MM.1S (cell line): ENCODE measurements around the gene SAA4.

Experiments
- EZH2 ChIP-seq: fragments of 300-600 bp; sonication (generic); optimal IDR thresholded peaks from 2 replicates; pipeline ENCODE3; 2017; ENCODE audit warnings: low read depth, mild to moderate bottlenecking, antibody characterized with exemption, low read length, mixed read lengths
- EZH2phosphoT487 ChIP-seq: fragments of 300-600 bp; sonication (generic); IDR thresholded peaks from 2 replicates; pipeline ENCODE4 v1.6.1; 2018; ENCODE audit warnings: antibody characterized with exemption, low read length
- TF ChIP-seq, protein P1 (sequence below): fragments of 300-600 bp; sonication (generic); IDR thresholded peaks from 2 replicates; pipeline ENCODE4 v1.5.1; 2016; ENCODE audit warnings: antibody characterized with exemption, low read length, mixed read lengths

DNA sequence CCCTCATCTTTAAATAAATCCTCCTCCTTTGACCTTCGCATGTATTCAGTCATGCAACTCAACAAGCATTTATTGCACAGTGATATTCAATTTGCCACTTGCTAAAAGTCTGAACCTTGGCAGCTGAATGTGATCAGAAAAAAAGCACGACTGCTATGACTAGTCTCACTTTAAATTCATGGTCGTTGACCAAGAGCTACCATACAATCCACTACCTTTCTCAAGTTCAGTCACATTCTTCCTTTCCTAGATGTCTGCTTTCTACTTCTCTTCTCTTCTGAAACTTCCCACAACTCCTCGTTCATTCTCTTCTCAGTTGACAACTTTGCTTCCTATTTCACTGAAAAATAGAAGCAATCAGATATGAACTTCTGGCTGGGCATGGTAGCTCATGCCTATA is 27.4 kb upstream of the SAA4 start:
- TF ChIP-seq, protein P1, sequence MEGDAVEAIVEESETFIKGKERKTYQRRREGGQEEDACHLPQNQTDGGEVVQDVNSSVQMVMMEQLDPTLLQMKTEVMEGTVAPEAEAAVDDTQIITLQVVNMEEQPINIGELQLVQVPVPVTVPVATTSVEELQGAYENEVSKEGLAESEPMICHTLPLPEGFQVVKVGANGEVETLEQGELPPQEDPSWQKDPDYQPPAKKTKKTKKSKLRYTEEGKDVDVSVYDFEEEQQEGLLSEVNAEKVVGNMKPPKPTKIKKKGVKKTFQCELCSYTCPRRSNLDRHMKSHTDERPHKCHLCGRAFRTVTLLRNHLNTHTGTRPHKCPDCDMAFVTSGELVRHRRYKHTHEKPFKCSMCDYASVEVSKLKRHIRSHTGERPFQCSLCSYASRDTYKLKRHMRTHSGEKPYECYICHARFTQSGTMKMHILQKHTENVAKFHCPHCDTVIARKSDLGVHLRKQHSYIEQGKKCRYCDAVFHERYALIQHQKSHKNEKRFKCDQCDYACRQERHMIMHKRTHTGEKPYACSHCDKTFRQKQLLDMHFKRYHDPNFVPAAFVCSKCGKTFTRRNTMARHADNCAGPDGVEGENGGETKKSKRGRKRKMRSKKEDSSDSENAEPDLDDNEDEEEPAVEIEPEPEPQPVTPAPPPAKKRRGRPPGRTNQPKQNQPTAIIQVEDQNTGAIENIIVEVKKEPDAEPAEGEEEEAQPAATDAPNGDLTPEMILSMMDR = no peak
- no peak for TF ChIP-seq EZH2
- TF ChIP-seq EZH2phosphoT487 = no peak
